Sigmoid colon (tissue), 4 donors: Measurements from ENCODE around the gene ARFGAP1.
"Not testable (repeated sequence)": the region's sequence is repeated elsewhere in the genome, so short reads cannot be mapped to it uniquely, and the experiment has no call there.

Source experiments
- CTCF ChIP-seq, 4 experiments: fragments of 450-650 bp in 3 of 4; fragments of 200-600 bp in 1 of 4; IDR thresholded peaks; one replicate each; pipeline ENCODE4 v1.5.1; 2016 to 2019; ENCODE audit warnings: antibody characterized with exemption in 4 of 4, mild to moderate bottlenecking in 3 of 4, moderate library complexity in 2 of 4
- EP300 ChIP-seq, 4 donors: sonication (generic); formaldehyde crosslinking; IDR thresholded peaks; one replicate each; pipeline ENCODE4 v1.6.1; 2017; ENCODE audit warnings: antibody characterized with exemption in 4 of 4
- POLR2A ChIP-seq, 2 donors: fragments of 450-650 bp; IDR thresholded peaks; one replicate each; pipeline ENCODE4 v1.6.1; 2016; ENCODE audit warnings: antibody characterized with exemption in 2 of 2, mild to moderate bottlenecking in 2 of 2, moderate library complexity in 2 of 2
- POLR2AphosphoS5 ChIP-seq, 4 donors: sonication (generic); formaldehyde crosslinking; IDR thresholded peaks; one replicate each; pipeline ENCODE4 v1.6.1; 2017; ENCODE audit warnings: antibody characterized with exemption in 4 of 4

GRCh38 chr20:63251350-63251749, 21.3 kb upstream of the ARFGAP1 start:
- not testable (repeated sequence) for TF ChIP-seq POLR2AphosphoS5, CTCF, EP300, POLR2A (IDR thresholded peaks at IDR 0.05)
